ENCODE results near the gene OR9G4. TPM values are rescaled to one million over a fixed set of nuclear protein-coding genes. Genes with fewer than 3 reads are reported as not detected.

OR9G4 gene
- total RNA-seq, 6 donors from 2014 or later, result not detected

DNA sequence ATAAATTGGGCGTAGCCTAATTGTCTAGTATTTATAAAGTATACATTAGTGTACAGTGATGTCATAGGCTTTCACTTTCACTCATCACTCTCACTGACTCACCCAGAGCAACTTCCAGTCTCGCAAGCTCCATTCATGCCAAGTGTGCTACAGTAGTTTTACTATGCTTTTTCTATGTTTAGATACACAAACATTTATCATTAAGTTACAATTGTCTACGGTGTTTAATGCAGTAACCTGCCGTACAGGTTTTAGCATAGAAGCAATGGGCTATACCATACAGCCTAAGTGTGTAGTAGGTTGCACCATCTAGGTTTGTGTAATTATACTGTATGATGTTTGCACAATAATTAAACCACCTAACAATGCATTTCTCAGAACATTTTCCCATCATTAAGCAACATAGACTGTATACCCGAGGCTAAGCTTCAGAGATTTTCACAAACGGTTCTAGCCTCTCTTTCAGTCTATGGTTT, 32.1 kb downstream of the OR9G4 start:
- 71 to 76% methylated on average over 6 of the region's 6 CpGs for WGBS, 2 donors
- Histone ChIP-seq H3K27ac (no peak overlapping the region), H3K9me3 (no peaks in the 10 kb centered on the region), H3K27me3 (no peaks in the 10 kb centered on the region), H3K4me3 (no peak overlapping the region), H3K36me3 (no peaks in the 10 kb centered on the region), H3K4me1 (no peaks in the 10 kb centered on the region)
- TF ChIP-seq POLR2AphosphoS5 (IDR thresholded peaks at IDR 0.05) (no peak), POLR2A (IDR thresholded peaks at IDR 0.05) (no peak), EP300 (IDR thresholded peaks at IDR 0.05) (no peak)
- TF ChIP-seq, protein P1, sequence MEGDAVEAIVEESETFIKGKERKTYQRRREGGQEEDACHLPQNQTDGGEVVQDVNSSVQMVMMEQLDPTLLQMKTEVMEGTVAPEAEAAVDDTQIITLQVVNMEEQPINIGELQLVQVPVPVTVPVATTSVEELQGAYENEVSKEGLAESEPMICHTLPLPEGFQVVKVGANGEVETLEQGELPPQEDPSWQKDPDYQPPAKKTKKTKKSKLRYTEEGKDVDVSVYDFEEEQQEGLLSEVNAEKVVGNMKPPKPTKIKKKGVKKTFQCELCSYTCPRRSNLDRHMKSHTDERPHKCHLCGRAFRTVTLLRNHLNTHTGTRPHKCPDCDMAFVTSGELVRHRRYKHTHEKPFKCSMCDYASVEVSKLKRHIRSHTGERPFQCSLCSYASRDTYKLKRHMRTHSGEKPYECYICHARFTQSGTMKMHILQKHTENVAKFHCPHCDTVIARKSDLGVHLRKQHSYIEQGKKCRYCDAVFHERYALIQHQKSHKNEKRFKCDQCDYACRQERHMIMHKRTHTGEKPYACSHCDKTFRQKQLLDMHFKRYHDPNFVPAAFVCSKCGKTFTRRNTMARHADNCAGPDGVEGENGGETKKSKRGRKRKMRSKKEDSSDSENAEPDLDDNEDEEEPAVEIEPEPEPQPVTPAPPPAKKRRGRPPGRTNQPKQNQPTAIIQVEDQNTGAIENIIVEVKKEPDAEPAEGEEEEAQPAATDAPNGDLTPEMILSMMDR (IDR thresholded peaks at IDR 0.05), result no peak
- no peak for DNase-seq
- no peak for ATAC-seq (ENCODE audit: low FRiP score in 2 of 2)

- Histone ChIP-seq H3K4me3 (no peak overlapping the region), H3K9me3 (peaks cover 0 to 3% (median 0%) of the 10 kb centered on the region in 4 donors), H3K36me3 (no peaks in the 10 kb centered on the region), H3K27me3 (no peaks in the 10 kb centered on the region), H3K27ac (no peak overlapping the region), H3K4me1 (no peaks in the 10 kb centered on the region)
- WGBS, 2 donors, result 69 to 79% methylated on average over 2 of the region's 2 CpGs
- no peak for ATAC-seq (ENCODE audit: low FRiP score in 2 of 2)
- no peak for TF ChIP-seq POLR2AphosphoS5 (IDR thresholded peaks at IDR 0.05)
- TF ChIP-seq POLR2A (IDR thresholded peaks at IDR 0.05), result no peak
- no peak for TF ChIP-seq EP300 (IDR thresholded peaks at IDR 0.05)
- TF ChIP-seq, protein P1 (IDR thresholded peaks at IDR 0.05), result no peak
- DNase-seq, result no peak
These were observed 34.3 kb downstream of the OR9G4 start for GRCh38 chr11:56714206-56714605.

DNA sequence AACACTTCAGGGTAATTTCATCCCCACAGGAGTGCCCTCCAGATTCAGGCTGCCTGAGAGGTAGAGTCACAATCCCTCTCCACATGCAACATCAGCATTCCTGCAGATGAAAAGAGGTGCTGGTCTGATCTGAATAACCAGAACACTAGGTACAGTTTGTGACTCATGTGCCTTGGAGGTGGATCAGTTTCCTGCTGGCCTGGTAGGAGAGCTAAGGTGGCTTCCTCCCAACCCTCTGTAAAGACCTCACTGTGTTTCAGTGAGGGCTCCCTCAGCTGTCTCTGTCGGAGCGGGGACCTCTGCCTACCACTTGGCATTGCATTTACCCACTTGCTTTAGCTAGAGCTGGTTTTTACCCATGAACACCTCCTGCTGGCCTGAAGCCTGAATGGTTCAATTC, 42.0 kb downstream of the OR9G4 start:
- DNase-seq (no peak), ATAC-seq (ENCODE audit: low FRiP score in 2 of 2) (peak; percentile 8 to 11)
- Histone ChIP-seq H3K9me3 (peaks cover 0 to 3% (median 0%) of the 10 kb centered on the region in 4 donors), H3K36me3 (no peaks in the 10 kb centered on the region), H3K4me1 (no peaks in the 10 kb centered on the region), H3K27me3 (no peaks in the 10 kb centered on the region), H3K27ac (no peak overlapping the region), H3K4me3 (no peak overlapping the region)
- TF ChIP-seq EP300 (IDR thresholded peaks at IDR 0.05) (no peak), POLR2AphosphoS5 (IDR thresholded peaks at IDR 0.05) (no peak), POLR2A (IDR thresholded peaks at IDR 0.05) (no peak)
- TF ChIP-seq, protein P1 (IDR thresholded peaks at IDR 0.05), result no peak
- 65 to 86% methylated on average over 2 of the region's 2 CpGs for WGBS, 2 donors

- peak; percentile 14 to 61 for ATAC-seq (ENCODE audit: low FRiP score in 2 of 2)
- no peak for TF ChIP-seq POLR2AphosphoS5 (IDR thresholded peaks at IDR 0.05)
- no peak for TF ChIP-seq EP300 (IDR thresholded peaks at IDR 0.05)
- no peak for TF ChIP-seq POLR2A (IDR thresholded peaks at IDR 0.05)
- TF ChIP-seq, protein P1 (IDR thresholded peaks at IDR 0.05), result no peak
- H3K4me3 ChIP-seq, result no peak overlapping the region
- H3K27ac ChIP-seq, result no peak overlapping the region
- peaks cover 0 to 3% (median 0%) of the 10 kb centered on the region in 4 donors for H3K9me3 ChIP-seq
- no peaks in the 10 kb centered on the region for H3K4me1 ChIP-seq
- WGBS, 2 donors, result 45 to 70% methylated on average over 1 of the region's 1 CpG
- no peaks in the 10 kb centered on the region for H3K27me3 ChIP-seq
- H3K36me3 ChIP-seq, result no peaks in the 10 kb centered on the region
- DNase-seq, result no peak
These were observed 42.6 kb downstream of the OR9G4 start for GRCh38 chr11:56705784-56706396.
